OCI-LY1 (cell line): ENCODE measurements around the gene SSH2.

Source experiments
- EZH2 ChIP-seq: fragments of 200-600 bp; sonication (generic), shearing (Covaris generic); IDR thresholded peaks from 2 replicates; pipeline ENCODE4 v1.8.0; 2017; ENCODE audit warnings: borderline replicate concordance, mixed run types, mild to moderate bottlenecking, antibody characterized with exemption, low read length, moderate library complexity, mixed read lengths
- TF ChIP-seq, protein P1 (sequence below): fragments of 200-600 bp; sonication (generic), shearing (Covaris generic); IDR thresholded peaks from 2 replicates; pipeline ENCODE4 v1.5.1; 2017; ENCODE audit warnings: mild to moderate bottlenecking, antibody characterized with exemption, low read length, moderate library complexity, mixed read lengths

DNA sequence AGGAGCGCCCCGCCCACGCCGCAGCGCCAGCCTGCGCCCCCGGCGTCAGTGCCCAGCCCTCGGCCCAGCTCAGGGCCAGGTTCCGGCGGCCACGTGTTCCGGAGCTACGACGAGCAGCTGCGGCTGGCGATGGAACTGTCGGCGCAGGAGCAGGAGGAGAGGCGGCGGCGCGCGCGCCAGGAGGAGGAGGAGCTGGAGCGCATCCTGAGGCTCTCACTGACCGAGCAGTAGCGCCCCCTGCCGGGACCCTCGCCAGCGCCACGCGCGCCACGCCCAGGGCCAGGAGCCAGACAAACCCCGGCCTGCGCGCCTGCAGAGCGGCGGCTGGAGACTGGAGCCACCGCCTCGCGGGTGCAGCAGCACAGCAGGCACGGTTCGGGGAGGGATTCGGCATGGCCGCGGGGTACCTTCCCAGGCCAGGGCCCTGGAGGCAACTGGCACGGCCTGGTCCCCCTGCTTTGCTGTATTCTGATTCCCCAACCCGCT lies 316.6 kb downstream of the SSH2 start:
- TF ChIP-seq, protein P1, sequence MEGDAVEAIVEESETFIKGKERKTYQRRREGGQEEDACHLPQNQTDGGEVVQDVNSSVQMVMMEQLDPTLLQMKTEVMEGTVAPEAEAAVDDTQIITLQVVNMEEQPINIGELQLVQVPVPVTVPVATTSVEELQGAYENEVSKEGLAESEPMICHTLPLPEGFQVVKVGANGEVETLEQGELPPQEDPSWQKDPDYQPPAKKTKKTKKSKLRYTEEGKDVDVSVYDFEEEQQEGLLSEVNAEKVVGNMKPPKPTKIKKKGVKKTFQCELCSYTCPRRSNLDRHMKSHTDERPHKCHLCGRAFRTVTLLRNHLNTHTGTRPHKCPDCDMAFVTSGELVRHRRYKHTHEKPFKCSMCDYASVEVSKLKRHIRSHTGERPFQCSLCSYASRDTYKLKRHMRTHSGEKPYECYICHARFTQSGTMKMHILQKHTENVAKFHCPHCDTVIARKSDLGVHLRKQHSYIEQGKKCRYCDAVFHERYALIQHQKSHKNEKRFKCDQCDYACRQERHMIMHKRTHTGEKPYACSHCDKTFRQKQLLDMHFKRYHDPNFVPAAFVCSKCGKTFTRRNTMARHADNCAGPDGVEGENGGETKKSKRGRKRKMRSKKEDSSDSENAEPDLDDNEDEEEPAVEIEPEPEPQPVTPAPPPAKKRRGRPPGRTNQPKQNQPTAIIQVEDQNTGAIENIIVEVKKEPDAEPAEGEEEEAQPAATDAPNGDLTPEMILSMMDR: peak; percentile 81
- TF ChIP-seq EZH2: no peak
